Activated T-helper 2 cell treated with anti-CD3 and anti-CD28 coated beads, Interferon-gamma antibody, Interleukin-2, Interleukin-4, amounts not matched to agents 10 μg/mL and 5 μg/mL and 100 μg/mL, durations not matched to agents 14 hours and 24 hours and 36 hours (primary cell): ENCODE results near the gene LRRC4. TPM values are rescaled to one million over a fixed set of nuclear protein-coding genes. Genes with fewer than 3 reads are reported as not detected.

Experiments used
- DNase-seq: peaks from one replicate; pipeline ENCODE4 v3.0.0; 2021; ENCODE audit warnings: low spot score
- H3K27ac Mint-ChIP-seq: one replicate; pipeline ENCODE4 v1.8.0; 2021; ENCODE audit warnings: mixed read lengths
- H3K27me3 Mint-ChIP-seq: one replicate; pipeline ENCODE4 v1.8.0; 2021; ENCODE audit warnings: low read depth, mixed read lengths
- H3K36me3 Mint-ChIP-seq: one replicate; pipeline ENCODE4 v1.8.0; 2021; ENCODE audit warnings: low read depth, mixed read lengths
- H3K4me1 Mint-ChIP-seq: one replicate; pipeline ENCODE4 v1.8.0; 2021; ENCODE audit warnings: low read depth, mixed read lengths
- H3K4me3 Mint-ChIP-seq: one replicate; pipeline ENCODE4 v1.8.0; 2021; ENCODE audit warnings: low read depth, mild to moderate bottlenecking, moderate library complexity, mixed read lengths
- H3K9me3 Mint-ChIP-seq: one replicate; pipeline ENCODE4 v1.8.0; 2021; ENCODE audit warnings: mixed read lengths
- intact Hi-C: fragments of 100-400 bp; cut with micrococcal nuclease; formaldehyde crosslinking; loops from one replicate; pipeline ENCODE4 v1.15.1; 2023
- total RNA-seq: library from RNA; stranded (reverse); gene quantifications from 2 replicates; pipeline ENCODE4 v1.2.3, GENCODE V29; 2022

LRRC4 gene
- total RNA-seq, 1 donor from 2014 or later: 0.16 TPM

DNA sequence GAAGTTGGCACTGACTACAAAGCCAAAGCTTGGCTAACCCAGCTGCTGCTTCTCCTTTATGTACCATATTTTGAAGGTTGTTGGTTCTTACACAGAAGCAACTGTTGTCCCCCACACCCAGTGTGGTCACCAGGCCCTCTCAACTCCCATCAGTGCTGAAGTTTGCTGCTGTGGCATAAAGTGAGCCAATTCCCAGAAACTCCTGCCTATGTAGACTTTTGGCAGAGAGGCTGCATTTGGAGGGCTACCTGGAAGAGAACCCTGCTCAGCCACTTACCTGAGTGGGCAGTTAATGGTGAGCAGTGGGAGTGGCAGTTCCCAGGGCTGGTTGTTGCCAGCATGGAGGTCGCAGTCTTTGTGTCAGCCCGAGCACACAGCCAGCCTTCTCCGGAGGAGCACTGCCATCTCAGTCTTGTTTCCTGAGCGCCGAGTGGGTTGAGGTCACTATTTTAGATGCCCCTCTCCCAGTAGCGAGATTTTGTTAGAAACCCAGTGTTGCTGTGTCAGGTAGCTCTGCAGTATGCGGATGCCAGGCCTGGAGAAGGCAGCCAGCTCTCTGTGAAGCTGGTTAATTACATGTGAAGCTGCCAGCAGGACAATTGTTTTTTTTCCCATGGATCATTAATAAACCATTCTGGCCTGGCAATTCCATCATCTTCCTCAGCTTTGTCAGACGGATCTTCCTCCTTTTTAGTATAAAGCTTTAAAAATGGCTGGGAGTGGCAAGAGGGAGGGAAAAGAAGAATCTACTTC, 24.5 kb downstream of the LRRC4 start:
- Mint-ChIP-seq H3K9me3 (no peaks in the 10 kb centered on the region), H3K36me3 (peaks cover 12% of the 10 kb centered on the region)

DNA sequence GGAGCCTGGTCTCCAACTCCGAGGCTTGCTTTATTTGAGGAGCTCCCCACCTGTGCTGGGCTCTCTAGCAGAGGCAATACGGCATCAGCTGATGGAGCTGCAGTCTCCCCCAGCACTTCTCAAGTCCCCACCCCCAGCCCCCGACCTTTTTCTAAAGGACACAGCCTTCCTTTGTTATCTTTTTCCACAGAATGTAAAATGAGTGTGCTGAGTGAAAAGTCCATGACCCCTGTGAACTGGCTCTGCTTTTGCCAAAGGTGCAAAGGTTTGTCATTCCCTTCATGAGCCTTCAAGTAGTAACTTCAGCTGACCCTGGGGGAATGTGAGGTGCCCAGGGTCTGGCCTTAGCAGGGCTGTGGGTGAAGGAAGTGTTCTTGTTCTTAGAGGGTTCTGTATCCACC, 25.5 kb downstream of the LRRC4 start:
- no peaks in the 10 kb centered on the region for H3K9me3 Mint-ChIP-seq
- no peak for DNase-seq
- H3K4me3 Mint-ChIP-seq: no peak overlapping the region
- H3K36me3 Mint-ChIP-seq: peaks cover 10% of the 10 kb centered on the region
- peaks cover 20% of the 10 kb centered on the region for H3K4me1 Mint-ChIP-seq
- intact Hi-C loops: no loop called here
- no peaks in the 10 kb centered on the region for H3K27me3 Mint-ChIP-seq
- H3K27ac Mint-ChIP-seq: no peak overlapping the region

More for the DNA sequence above, 24.5 kb downstream of the LRRC4 start:
- H3K4me3 Mint-ChIP-seq: no peak overlapping the region
- peaks cover 17% of the 10 kb centered on the region for H3K4me1 Mint-ChIP-seq
- DNase-seq: no peak
- no peak overlapping the region for H3K27ac Mint-ChIP-seq
- intact Hi-C loops: no loop called here
- no peaks in the 10 kb centered on the region for H3K27me3 Mint-ChIP-seq

DNA sequence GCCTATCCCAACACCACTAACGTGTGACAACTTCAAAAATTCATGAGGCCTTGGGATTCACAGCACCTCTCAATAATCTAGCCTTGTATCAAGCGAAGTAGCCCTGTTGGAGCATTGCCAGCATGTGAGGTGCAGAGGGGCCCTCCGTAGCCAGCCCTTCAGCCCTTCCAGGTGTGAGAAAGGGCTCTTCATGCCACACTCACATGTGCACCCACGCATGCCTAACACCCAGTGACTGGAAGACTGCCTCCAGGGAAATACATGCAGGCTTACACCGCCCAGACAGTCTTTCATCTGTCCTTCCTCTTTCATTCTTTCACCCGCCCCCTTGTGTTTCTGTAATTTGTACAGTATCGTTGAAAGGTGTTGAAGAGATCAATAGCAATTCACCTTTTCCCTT, 26.1 kb downstream of the LRRC4 start:
- intact Hi-C loops: no loop called here
- peaks cover 19% of the 10 kb centered on the region for H3K4me1 Mint-ChIP-seq
- H3K9me3 Mint-ChIP-seq: no peaks in the 10 kb centered on the region
- H3K4me3 Mint-ChIP-seq: no peak overlapping the region
- peaks cover 8% of the 10 kb centered on the region for H3K36me3 Mint-ChIP-seq
- H3K27me3 Mint-ChIP-seq: no peaks in the 10 kb centered on the region
- no peak overlapping the region for H3K27ac Mint-ChIP-seq
- no peak for DNase-seq

DNA sequence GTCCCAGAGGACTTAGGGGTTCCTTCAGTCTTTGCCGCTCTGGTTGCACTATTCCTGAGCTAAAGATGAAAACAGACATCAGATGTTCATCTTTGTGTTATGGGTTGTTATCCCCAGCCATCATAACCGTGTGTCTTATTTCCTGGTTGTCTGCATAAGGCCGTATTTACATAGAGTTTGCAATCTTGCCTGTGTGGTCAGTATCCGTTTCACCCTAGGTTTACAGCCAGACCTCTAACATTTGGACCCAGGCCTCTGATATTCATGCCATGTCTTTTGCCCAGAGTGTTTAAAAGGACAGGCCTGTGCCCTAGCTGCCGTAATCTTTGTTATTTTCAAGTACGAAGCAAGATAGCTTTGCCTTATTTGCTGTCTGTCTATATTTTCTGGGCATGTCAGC, 26.6 kb downstream of the LRRC4 start:
- Mint-ChIP-seq H3K36me3 (peaks cover 3% of the 10 kb centered on the region), H3K4me1 (peaks cover 18% of the 10 kb centered on the region), H3K27me3 (no peaks in the 10 kb centered on the region)

DNA sequence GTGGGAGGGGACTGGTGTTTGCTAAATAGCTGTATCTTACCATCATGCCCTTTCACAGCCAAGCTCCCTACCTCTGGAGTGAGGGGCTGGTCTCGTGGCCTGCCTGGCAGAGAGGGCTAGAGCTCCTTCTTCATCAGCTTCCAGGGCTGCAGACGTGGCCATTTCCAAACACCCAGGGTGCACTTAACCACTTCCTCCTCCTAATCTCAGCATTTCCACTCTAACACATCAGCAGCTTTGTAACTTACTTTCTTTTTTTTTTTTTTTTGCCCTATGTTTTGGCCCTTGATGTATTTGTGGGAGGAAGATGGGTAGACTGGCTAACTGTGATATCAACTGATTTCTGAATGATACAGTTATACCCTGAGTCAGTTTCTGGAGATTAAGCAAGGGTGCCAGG, 27.4 kb downstream of the LRRC4 start:
- Mint-ChIP-seq H3K4me1 (peaks cover 18% of the 10 kb centered on the region), H3K27ac (no peak overlapping the region), H3K9me3 (no peaks in the 10 kb centered on the region), H3K27me3 (no peaks in the 10 kb centered on the region), H3K4me3 (no peak overlapping the region), H3K36me3 (peaks cover 3% of the 10 kb centered on the region)
- intact Hi-C loops: no loop called here
- no peak for DNase-seq

More for the DNA sequence above, 26.6 kb downstream of the LRRC4 start:
- no peak overlapping the region for H3K4me3 Mint-ChIP-seq
- intact Hi-C loops: no loop called here
- no peak for DNase-seq
- no peak overlapping the region for H3K27ac Mint-ChIP-seq
- no peaks in the 10 kb centered on the region for H3K9me3 Mint-ChIP-seq

DNA sequence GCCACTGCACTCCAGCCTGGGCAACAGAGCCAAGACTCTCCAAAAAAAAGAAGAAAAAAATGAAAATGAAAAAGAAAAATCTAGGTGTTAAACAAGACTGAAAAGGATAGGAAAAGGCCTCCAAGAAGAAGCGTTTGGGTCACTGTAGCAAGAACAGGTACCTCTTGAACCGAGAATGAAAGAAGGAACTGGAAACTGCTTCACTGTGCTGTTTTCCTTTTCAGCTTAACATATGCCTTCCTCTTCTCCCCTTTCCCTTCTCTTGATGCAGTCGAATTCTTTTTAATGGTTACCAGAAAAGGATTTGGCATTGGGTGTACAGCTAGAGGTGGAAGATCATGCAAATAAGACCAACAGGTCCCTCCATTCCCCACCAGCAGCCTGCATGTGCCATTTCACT, 28.1 kb downstream of the LRRC4 start:
- H3K4me1 Mint-ChIP-seq: peaks cover 18% of the 10 kb centered on the region
- intact Hi-C loops: no loop called here
- peaks cover 6% of the 10 kb centered on the region for H3K36me3 Mint-ChIP-seq

DNA sequence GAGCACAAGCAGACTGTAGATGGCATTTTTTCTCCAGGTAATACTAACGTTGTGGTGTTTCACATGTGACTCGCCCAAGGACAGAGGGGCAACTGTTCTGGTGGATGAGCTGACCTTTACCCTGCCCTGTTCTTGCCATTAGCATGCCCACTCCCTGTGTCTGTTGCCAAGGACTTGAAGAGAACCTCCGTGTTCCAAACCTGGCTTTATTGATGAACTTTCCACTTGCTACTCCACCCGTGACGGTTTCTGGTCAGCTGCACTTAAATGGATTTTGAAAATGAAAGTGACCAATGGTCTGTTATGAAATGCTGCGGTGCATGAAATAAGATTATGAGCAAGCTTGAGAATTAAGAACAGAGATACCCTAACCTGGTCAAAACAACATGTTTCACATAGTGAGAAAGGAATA, 30.4 kb downstream of the LRRC4 start:
- peaks cover 18% of the 10 kb centered on the region for H3K36me3 Mint-ChIP-seq
- peaks cover 16% of the 10 kb centered on the region for H3K4me1 Mint-ChIP-seq
- no peaks in the 10 kb centered on the region for H3K9me3 Mint-ChIP-seq
- no peak for DNase-seq
- H3K27me3 Mint-ChIP-seq: no peaks in the 10 kb centered on the region
- H3K27ac Mint-ChIP-seq: no peak overlapping the region
- H3K4me3 Mint-ChIP-seq: no peak overlapping the region
- intact Hi-C loops: no loop called here

More for the DNA sequence above, 28.1 kb downstream of the LRRC4 start:
- Mint-ChIP-seq H3K27me3 (no peaks in the 10 kb centered on the region), H3K27ac (no peak overlapping the region), H3K4me3 (no peak overlapping the region), H3K9me3 (no peaks in the 10 kb centered on the region)
- DNase-seq: no peak

DNA sequence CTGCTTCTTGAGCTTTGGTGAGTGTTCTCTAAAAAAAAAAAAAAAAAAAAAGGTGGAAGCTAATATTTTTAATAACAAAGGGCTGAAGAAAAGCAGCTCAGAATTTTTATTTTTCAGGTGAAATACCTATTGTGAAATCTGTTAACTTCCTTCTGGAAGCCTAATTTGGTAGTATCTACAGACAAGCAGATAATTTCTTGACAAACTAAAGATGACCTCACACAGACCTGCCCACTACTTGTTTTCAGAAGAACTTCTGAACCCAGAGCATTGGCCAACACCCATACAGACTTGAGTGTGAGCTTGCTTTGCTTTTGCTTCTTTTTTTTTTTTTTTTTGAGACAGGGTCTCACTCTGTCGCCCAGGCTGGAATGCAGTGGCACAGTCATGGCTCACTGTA, 31.2 kb downstream of the LRRC4 start:
- Mint-ChIP-seq H3K27me3 (no peaks in the 10 kb centered on the region), H3K36me3 (peaks cover 20% of the 10 kb centered on the region), H3K9me3 (no peaks in the 10 kb centered on the region), H3K4me1 (peaks cover 13% of the 10 kb centered on the region), H3K4me3 (no peak overlapping the region), H3K27ac (no peak overlapping the region)
- intact Hi-C loops: no loop called here
- no peak for DNase-seq

DNA sequence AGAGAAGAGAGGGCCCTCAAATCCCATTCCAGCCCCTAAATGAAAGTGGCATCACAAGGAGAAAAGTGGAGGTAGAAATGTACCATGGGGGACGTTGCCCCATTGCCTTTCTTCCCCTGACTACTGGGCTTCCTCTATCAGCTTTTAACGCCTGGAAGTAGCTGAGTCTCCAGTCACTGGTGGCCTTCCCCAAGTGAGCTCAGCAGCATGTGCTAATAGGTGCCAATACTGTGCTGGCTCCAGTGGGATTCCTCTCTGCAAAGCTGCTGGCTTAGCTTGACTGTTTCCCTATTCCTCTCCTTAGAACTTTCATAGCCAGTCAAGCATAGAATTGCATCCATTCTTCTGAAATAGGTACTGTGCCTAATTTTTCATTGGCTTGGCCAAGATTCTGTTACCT, 32.6 kb downstream of the LRRC4 start:
- intact Hi-C loops: no loop called here
- no peak for DNase-seq
- H3K4me3 Mint-ChIP-seq: no peak overlapping the region
- H3K27ac Mint-ChIP-seq: no peak overlapping the region
- no peaks in the 10 kb centered on the region for H3K9me3 Mint-ChIP-seq
- H3K4me1 Mint-ChIP-seq: peaks cover 9% of the 10 kb centered on the region
- no peaks in the 10 kb centered on the region for H3K27me3 Mint-ChIP-seq
- peaks cover 27% of the 10 kb centered on the region for H3K36me3 Mint-ChIP-seq

DNA sequence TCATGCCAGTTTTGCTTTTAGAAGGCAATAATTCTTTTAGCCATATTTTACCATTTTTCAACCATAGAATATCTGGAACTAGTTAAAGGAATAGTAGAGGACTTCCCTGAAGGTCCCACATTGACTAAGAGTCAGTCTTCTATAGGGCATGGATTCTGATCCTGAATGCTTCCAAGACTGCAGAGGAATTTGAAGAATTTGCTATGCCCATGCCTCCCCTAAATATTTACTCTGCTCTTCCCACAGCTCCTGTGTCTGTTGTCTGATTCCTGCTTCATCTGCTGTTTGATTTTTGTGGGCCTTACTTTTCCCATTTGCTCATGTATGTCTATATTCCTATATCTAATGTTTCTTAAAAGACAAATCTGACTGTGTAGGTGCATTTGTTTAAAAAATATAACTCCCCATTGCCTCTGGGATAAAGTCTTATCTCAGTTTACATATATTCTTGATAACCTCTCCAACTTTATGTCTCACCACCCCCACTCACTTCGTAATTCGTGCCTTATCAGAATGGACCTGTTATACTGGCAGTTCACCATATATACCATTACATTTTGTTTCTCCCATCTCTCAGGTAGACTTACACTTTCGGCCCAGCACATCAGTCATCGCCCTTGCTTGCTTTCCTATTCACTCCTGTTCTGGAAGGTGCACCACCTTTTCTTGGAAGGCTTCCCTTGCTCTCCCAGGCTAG, 33.9 kb downstream of the LRRC4 start:
- H3K27me3 Mint-ChIP-seq: no peaks in the 10 kb centered on the region
- intact Hi-C loops: no loop called here
- peaks cover 39% of the 10 kb centered on the region for H3K36me3 Mint-ChIP-seq
- no peak overlapping the region for H3K4me3 Mint-ChIP-seq
- H3K4me1 Mint-ChIP-seq: peaks cover 5% of the 10 kb centered on the region
- DNase-seq: no peak
- no peak overlapping the region for H3K27ac Mint-ChIP-seq
- H3K9me3 Mint-ChIP-seq: no peaks in the 10 kb centered on the region

DNA sequence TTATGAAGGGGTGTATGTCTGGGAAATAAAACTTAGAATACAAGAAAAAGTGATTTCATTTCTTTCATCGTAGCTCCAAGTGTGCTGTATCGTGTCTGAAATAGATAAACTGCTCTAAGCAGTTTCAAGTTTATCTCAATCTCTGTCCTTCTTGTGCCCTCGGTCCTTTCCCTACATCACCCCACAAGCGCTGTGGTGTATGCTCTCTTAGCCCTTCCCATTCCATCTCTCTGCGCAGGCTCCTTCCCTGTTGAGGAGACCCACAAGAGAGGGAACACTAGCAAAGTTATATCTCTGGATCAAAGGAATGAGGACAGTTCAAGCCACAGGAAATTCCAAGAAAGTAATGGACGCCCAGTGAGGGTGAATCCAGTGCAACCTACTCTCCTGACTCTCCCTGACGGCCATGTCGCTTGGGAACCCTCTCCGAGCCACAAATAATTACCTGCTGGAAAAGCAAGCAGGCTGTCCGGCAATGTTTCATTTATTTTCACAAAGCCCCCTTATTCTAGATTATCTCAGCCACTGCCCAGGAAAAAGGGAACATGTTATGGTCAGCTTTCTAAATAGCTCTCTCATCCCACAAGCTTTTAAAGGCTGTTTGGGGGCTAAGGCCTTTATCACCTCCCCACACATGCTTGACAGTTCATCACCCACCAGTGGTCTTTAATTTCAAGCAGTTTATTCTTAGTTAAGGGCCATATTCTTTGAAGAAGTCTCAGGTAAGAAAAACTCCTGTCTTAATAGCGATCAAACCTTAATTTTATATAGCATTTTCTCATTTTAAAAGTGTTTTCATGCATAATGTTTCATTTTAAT, 34.8 kb downstream of the LRRC4 start:
- intact Hi-C loops: no loop called here
- no peak for DNase-seq
- Mint-ChIP-seq H3K9me3 (no peaks in the 10 kb centered on the region), H3K4me3 (no peak overlapping the region), H3K36me3 (peaks cover 45% of the 10 kb centered on the region), H3K27me3 (no peaks in the 10 kb centered on the region), H3K27ac (no peak overlapping the region), H3K4me1 (peaks cover 3% of the 10 kb centered on the region)

DNA sequence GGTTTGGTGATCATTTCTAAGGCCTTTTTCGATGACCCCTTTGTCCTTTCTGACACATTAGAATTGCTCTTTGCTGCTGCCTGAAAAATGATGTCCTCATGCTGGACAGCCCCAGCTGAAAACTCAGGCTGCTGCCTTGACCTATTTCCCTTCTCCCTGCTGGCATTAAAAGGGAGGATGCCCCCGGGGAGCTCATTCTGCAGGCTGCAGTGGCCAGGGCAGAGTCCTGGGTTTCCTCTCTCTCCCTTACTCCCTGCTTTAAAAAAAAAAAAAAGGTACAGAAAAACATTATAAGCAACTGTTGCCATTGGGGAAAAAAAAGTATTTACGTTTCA, 35.4 kb downstream of the LRRC4 start:
- intact Hi-C loops: no loop called here
- Mint-ChIP-seq H3K27me3 (no peaks in the 10 kb centered on the region), H3K4me3 (no peak overlapping the region), H3K4me1 (peaks cover 1% of the 10 kb centered on the region), H3K36me3 (peaks cover 51% of the 10 kb centered on the region), H3K9me3 (no peaks in the 10 kb centered on the region), H3K27ac (peak overlapping the region; percentile 19)
- DNase-seq: no peak
